ENCODE results near the gene PLAC9.

Gene PLAC9

GRCh38 chr10:80186364-80187012 is 54.0 kb downstream of the PLAC9 start:
- DNase-seq = peak; percentile 80

DNA sequence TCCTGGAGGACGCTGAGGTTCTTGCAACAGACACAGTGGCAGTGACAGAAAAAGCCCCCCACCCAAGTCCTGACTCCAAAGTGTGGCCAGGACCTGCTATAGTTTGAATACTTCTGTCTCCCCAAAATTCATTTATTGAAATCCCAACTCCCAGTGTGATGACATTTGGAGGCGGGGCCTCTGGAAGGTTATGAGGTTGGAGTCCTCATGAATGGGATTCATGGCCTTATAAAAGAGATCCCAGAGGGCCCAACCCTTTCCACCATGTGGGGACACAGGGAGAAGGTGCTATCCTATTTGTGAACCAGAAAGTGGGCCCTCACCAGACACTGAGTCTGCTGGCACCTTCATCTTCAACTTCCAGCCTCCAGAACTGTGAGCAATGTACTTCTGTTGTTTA is 54.5 kb downstream of the PLAC9 start:
- DNase-seq = no peak

DNA sequence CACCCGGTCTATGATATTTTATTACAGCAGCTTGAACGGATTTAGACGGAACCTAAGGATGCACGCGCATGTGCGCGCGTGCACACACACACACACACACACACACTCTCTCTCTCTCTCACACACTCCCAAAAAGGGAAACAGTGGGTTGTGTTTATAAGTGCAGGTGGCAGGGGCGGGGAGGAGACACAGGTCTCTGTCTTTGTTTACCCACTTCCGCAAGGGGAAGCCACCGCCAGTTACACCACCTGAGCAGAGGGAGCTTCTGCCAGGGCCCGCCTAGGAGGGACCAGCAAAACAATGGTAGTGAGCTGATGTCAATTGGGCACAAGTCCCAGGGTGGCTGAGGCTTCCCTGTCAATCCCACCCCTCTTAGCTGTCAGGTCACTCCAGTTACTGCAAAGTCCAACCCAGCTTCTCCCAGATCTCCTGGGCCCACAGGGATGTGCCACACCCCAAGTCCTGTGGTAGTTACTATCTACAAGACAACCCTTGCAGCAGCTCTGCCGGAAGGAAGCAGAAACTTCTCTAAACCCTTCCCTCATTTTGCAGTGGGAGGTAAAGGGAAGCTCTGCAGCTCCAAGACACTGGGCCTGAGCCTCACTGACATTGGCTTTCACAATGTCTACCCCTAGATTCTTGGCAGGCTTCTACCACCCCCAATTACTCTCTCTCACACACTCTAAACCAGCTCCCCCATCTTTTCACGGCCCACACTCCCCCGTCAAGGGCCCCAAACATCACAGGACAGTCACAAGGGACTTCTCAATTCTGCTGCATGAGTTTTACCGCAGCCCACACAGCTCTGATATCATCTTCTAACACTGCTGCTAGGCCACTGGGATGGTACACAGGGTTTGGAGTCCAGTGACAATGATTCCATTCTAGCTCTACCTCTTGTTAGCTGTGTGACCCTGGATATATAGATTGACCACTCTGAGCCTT is 55.2 kb downstream of the PLAC9 start:
- DNase-seq = peak; percentile 70

GRCh38 chr10:80188713-80189112 is 56.2 kb downstream of the PLAC9 start:
- no peak for DNase-seq

GRCh38 chr10:80191589-80192270 is 59.2 kb downstream of the PLAC9 start:
- DNase-seq = no peak

DNA sequence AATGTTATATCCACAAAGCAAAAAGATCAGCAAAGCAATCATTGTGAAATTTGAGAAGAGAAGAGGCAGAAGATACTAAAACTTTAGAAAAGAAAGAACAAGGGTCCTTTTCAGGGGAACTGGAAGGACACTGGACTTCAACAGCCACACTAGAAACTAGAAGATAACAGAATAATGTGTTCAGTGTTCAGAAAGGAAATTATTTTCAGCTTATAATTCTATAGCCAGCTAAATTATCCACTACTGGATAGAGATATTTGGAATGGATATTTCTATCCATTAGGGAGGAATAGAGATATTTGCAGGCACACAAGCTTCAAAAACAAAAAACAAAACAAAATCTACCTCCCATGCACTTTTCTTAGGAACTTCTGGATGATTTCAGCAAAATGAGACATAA is 60.0 kb downstream of the PLAC9 start:
- no peak for DNase-seq

DNA sequence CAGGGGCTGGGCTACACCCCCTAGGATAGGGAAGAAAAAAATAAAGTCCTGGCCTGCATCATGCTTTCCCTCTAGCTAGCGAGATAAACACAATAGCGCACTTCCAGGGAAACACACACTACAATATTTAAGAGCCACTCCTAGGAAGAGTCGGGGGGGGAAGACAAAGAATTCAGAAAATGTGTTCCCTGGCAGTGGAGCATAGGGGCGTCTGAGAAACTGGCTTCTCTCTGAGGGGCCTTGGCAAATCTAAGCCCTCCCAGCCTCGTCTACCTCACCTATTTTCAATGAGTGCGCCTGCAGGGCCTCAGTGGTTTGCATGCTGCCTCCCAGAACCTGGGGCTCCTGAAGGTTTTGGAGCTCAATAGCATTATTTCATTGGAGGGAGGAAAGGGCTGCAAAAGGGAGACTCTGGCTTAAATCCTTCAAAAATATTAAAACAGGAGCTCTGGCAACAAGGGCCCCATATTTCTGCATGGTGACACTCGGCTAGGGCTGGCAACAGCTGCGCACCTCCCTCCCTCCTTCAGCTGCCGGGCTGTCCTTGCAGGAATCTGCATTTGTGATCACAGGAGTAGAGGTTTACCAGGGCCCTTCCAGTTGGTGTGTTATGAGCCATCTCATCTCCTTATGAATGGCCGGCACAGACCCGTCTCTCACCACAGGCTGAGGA is 62.0 kb downstream of the PLAC9 start:
- DNase-seq = no peak
